Caco-2 (cell line): ENCODE measurements around the gene OTOF. TPM values are rescaled to one million over a fixed set of nuclear protein-coding genes. Genes with fewer than 3 reads are reported as not detected.

Experiments used
- BruUV-seq: library from RNA; stranded (reverse); fragments of 400-500 nt; replicated peaks from 2 replicates; lab custom pipeline; 2021; lab: Mats Ljungman, UMichigan
- CTCF ChIA-PET: fragments of 300-600 bp; sonication (Branson Sonifier 250); formaldehyde crosslinking; loops from one replicate; lab custom pipeline; 2022; ENCODE audit warnings: antibody characterized with exemption; lab: Charles Lee
- POLR2A ChIA-PET: fragments of 300-600 bp; sonication (Branson Sonifier 250); formaldehyde crosslinking; loops from one replicate; lab custom pipeline; 2022; ENCODE audit warnings: antibody characterized with exemption; lab: Charles Lee
- DNase-seq, 2 experiments: peaks; one replicate each; pipeline versions ENCODE4 v3.0.0 to v3.0.0-alpha.2; 2020 to 2022
- H3K27me3 ChIP-seq: replicated peaks from 2 replicates; pipeline ENCODE4 v1.6.0; 2011; ENCODE audit warnings: low read length; ENCODE audit not compliant: control insufficient read depth, insufficient read depth
- H3K36me3 ChIP-seq: 2 replicates; pipeline ENCODE4 v1.5.1; 2011; ENCODE audit warnings: low read length; ENCODE audit not compliant: control insufficient read depth, insufficient read depth
- H3K4me1 ChIP-seq: fragments of 250-450 bp; sonication (Bioruptor Pico); 2 replicates; pipeline ENCODE4 v1.5.1; 2020; ENCODE audit warnings: mild to moderate bottlenecking
- H3K4me3 ChIP-seq: 2 replicates; pipeline ENCODE4 v1.5.1; 2011; ENCODE audit warnings: low read depth, mild to moderate bottlenecking, control low read depth, low read length
- H3K9me3 ChIP-seq: fragments of 250-450 bp; sonication (Bioruptor Pico); 2 replicates; pipeline ENCODE4 v1.5.1; 2020; ENCODE audit warnings: mild to moderate bottlenecking, moderate library complexity
- H3K27ac Mint-ChIP-seq: one replicate; pipeline ENCODE4 v1.8.0; 2022; ENCODE audit warnings: mixed read lengths; ENCODE audit not compliant: unreplicated experiment
- H3K27me3 Mint-ChIP-seq: one replicate; pipeline ENCODE4 v1.8.0; 2022; ENCODE audit warnings: mixed read lengths; ENCODE audit not compliant: insufficient read depth, unreplicated experiment
- H3K36me3 Mint-ChIP-seq: one replicate; pipeline ENCODE4 v1.8.0; 2022; ENCODE audit warnings: mild to moderate bottlenecking, mixed read lengths; ENCODE audit not compliant: insufficient read depth, unreplicated experiment
- H3K4me1 Mint-ChIP-seq: one replicate; pipeline ENCODE4 v1.8.0; 2022; ENCODE audit warnings: low read depth, mixed read lengths; ENCODE audit not compliant: unreplicated experiment
- H3K4me3 Mint-ChIP-seq: one replicate; pipeline ENCODE4 v1.8.0; 2022; ENCODE audit warnings: mild to moderate bottlenecking, moderate library complexity, mixed read lengths; ENCODE audit not compliant: unreplicated experiment
- H3K9me3 Mint-ChIP-seq: one replicate; pipeline ENCODE4 v1.8.0; 2022; ENCODE audit warnings: mixed read lengths; ENCODE audit not compliant: unreplicated experiment
- CTCF ChIP-seq, 2 experiments: fragments of 200-600 bp in 1 of 2; IDR thresholded peaks; 1 replicate in 1 of 2; 2 replicates in 1 of 2; pipeline versions ENCODE4 v1.5.1 to v1.8.0; 2011 to 2022; ENCODE audit warnings: antibody characterized with exemption in 1 of 2, control low read depth in 1 of 2, inconsistent platforms in 1 of 2, low read depth in 1 of 2, low read length in 1 of 2, mild to moderate bottlenecking in 1 of 2, moderate library complexity in 1 of 2; ENCODE audit not compliant: insufficient read depth in 1 of 2, severe bottlenecking in 1 of 2, unreplicated experiment in 1 of 2
- intact Hi-C: fragments of 100-400 bp; cut with micrococcal nuclease; formaldehyde crosslinking; loops from one replicate; pipeline ENCODE4 v1.10.0; 2022; ENCODE audit not compliant: unreplicated experiment
- total RNA-seq: library from RNA; stranded (reverse); gene quantifications from 2 replicates; pipeline ENCODE4 v1.2.3, GENCODE V29; 2022

The OTOF gene
- total RNA-seq, 1 experiment from 2014 or later = 0.09 TPM

- H3K27ac Mint-ChIP-seq = peak overlapping the region; percentile 91
- H3K4me1 Mint-ChIP-seq = peaks cover 18% of the 10 kb centered on the region
- POLR2A ChIA-PET = no interaction called here
Observed at GRCh38 chr2:26464390-26465265, 13.3 kb downstream of the OTOF start.

GRCh38 chr2:26463244-26464192 lies 14.4 kb downstream of the OTOF start:
- H3K27me3 ChIP-seq = no peaks in the 10 kb centered on the region

More at GRCh38 chr2:26464390-26465265, 13.3 kb downstream of the OTOF start:
- BruUV-seq = no TSS peak
- Histone ChIP-seq H3K9me3 (no peaks in the 10 kb centered on the region; the same call in 1 of the 2 replicates), H3K27me3 (no peaks in the 10 kb centered on the region), H3K36me3 (no peaks in the 10 kb centered on the region), H3K4me3 (no peak overlapping the region), H3K4me1 (peaks cover 25% of the 10 kb centered on the region)
- H3K9me3 Mint-ChIP-seq = peaks cover 5% of the 10 kb centered on the region
- no peak for TF ChIP-seq CTCF (IDR thresholded peaks at IDR 0.05; ENCODE audit: insufficient read depth in 1 of 2, low read depth in 1 of 2, low read length in 1 of 2, severe bottlenecking in 1 of 2, unreplicated experiment in 1 of 2)
- peaks cover 20% of the 10 kb centered on the region for H3K36me3 Mint-ChIP-seq
- CTCF ChIA-PET = no interaction called here
- no peak for DNase-seq
- no peaks in the 10 kb centered on the region for H3K27me3 Mint-ChIP-seq
- intact Hi-C loops = no loop called here
- no peak overlapping the region for H3K4me3 Mint-ChIP-seq

More at GRCh38 chr2:26463244-26464192, 14.4 kb downstream of the OTOF start:
- H3K36me3 Mint-ChIP-seq = peaks cover 20% of the 10 kb centered on the region
- BruUV-seq = TSS peak; percentile 96
- no peaks in the 10 kb centered on the region for H3K36me3 ChIP-seq
- CTCF ChIA-PET = no interaction called here
- no peaks in the 10 kb centered on the region for H3K9me3 Mint-ChIP-seq
- H3K9me3 ChIP-seq = no peaks in the 10 kb centered on the region
- H3K27me3 Mint-ChIP-seq = no peaks in the 10 kb centered on the region
- no peak for TF ChIP-seq CTCF (IDR thresholded peaks at IDR 0.05; ENCODE audit: insufficient read depth in 1 of 2, low read depth in 1 of 2, low read length in 1 of 2, severe bottlenecking in 1 of 2, unreplicated experiment in 1 of 2)
- H3K27ac Mint-ChIP-seq = peak overlapping the region; percentile 91
- H3K4me3 ChIP-seq = no peak overlapping the region
- H3K4me1 ChIP-seq = peaks cover 32% of the 10 kb centered on the region
- POLR2A ChIA-PET = interaction anchor here (0.6 to 1.2 kb wide), 2 partner anchors 118 to 286 kb away, joined by 3 to 4 read pairs; partner anchors contain the start of gene SELENOI
- peak; percentile 70 to 75 for DNase-seq
- intact Hi-C loops = no loop called here
- no peak overlapping the region for H3K4me3 Mint-ChIP-seq
- peaks cover 19% of the 10 kb centered on the region for H3K4me1 Mint-ChIP-seq
